GM23338 (cell line): ENCODE measurements around the gene LCN6. TPM values are rescaled to one million over a fixed set of nuclear protein-coding genes. Genes with fewer than 3 reads are reported as not detected.

Source experiments
- ATAC-seq: fragments of 200-7000 bp; cut with Tn5 transposase; 3 replicates; pipeline ENCODE4 v1.9.1; 2020
- DNase-seq: peaks from one replicate; pipeline ENCODE4 v3.0.0-alpha.2; 2015; ENCODE audit warnings: low spot score
- H2AFZ ChIP-seq: fragments of 200-600 bp; sonication (generic); 2 replicates; pipeline ENCODE4 v1.8.0; 2016; ENCODE audit warnings: antibody characterized with exemption, mild to moderate bottlenecking, moderate library complexity
- H3F3A ChIP-seq: fragments of 200-600 bp; sonication (generic); replicated peaks from 2 replicates; pipeline ENCODE4 v1.8.0; 2017; ENCODE audit warnings: antibody characterized with exemption, mixed run types, low read depth
- H3K27ac ChIP-seq: fragments of 200-600 bp; sonication (generic); 2 replicates; pipeline ENCODE4 v1.6.1; 2016; ENCODE audit warnings: low read depth
- H3K27me3 ChIP-seq: fragments of 200-600 bp; sonication (generic); 2 replicates; pipeline ENCODE4 v1.8.0; 2016; ENCODE audit warnings: mild to moderate bottlenecking, mixed run types, moderate library complexity; ENCODE audit not compliant: insufficient read depth
- H3K36me3 ChIP-seq: fragments of 200-600 bp; sonication (generic); 2 replicates; pipeline ENCODE4 v1.8.0; 2016; ENCODE audit warnings: mild to moderate bottlenecking; ENCODE audit not compliant: insufficient read depth
- H3K4me1 ChIP-seq: fragments of 200-600 bp; sonication (generic); 2 replicates; pipeline ENCODE4 v1.8.0; 2016; ENCODE audit warnings: mild to moderate bottlenecking, moderate library complexity; ENCODE audit not compliant: insufficient read depth
- H3K4me2 ChIP-seq: fragments of 200-600 bp; sonication (generic); 2 replicates; pipeline ENCODE4 v1.7.1; 2017; ENCODE audit warnings: mixed run types
- H3K4me3 ChIP-seq: fragments of 200-600 bp; sonication (generic); 2 replicates; pipeline ENCODE4 v1.6.1; 2016; ENCODE audit warnings: mixed run types
- H3K79me2 ChIP-seq: fragments of 200-600 bp; sonication (generic); replicated peaks from 2 replicates; pipeline ENCODE4 v1.8.0; 2017; ENCODE audit warnings: mild to moderate bottlenecking; ENCODE audit not compliant: insufficient read depth
- H3K9me2 ChIP-seq: fragments of 200-600 bp; sonication (generic); 2 replicates; pipeline ENCODE4 v1.8.0; 2017; ENCODE audit not compliant: insufficient read depth
- H4K20me1 ChIP-seq: fragments of 200-600 bp; sonication (generic); replicated peaks from 2 replicates; pipeline ENCODE4 v1.8.0; 2017; ENCODE audit warnings: mild to moderate bottlenecking; ENCODE audit not compliant: insufficient read depth
- H3K27ac Mint-ChIP-seq: 2 replicates; pipeline ENCODE4 v1.8.0; 2020; ENCODE audit warnings: inconsistent platforms, mild to moderate bottlenecking, moderate library complexity, mixed read lengths
- H3K27me3 Mint-ChIP-seq: 3 replicates; pipeline ENCODE4 v1.8.0; 2022; ENCODE audit warnings: low read depth, mild to moderate bottlenecking, moderate library complexity, mixed read lengths, inconsistent platforms; ENCODE audit not compliant: insufficient read depth, poor library complexity
- H3K36me3 Mint-ChIP-seq: 3 replicates; pipeline ENCODE4 v1.8.0; 2021; ENCODE audit warnings: low read depth, mild to moderate bottlenecking, inconsistent platforms, moderate library complexity, mixed read lengths
- H3K4me1 Mint-ChIP-seq: 3 replicates; pipeline ENCODE4 v1.8.0; 2020; ENCODE audit warnings: mild to moderate bottlenecking, inconsistent platforms, mixed read lengths
- H3K4me3 Mint-ChIP-seq: 3 replicates; pipeline ENCODE4 v1.8.0; 2021; ENCODE audit warnings: moderate library complexity, mild to moderate bottlenecking, inconsistent platforms, mixed read lengths
- H3K9me3 Mint-ChIP-seq: 3 replicates; pipeline ENCODE4 v1.8.0; 2020; ENCODE audit warnings: moderate library complexity, mild to moderate bottlenecking, inconsistent platforms, mixed read lengths
- CREB1 ChIP-seq: fragments of 250-450 bp; sonication (Bioruptor Pico); IDR thresholded peaks from 2 replicates; pipeline ENCODE4 v1.5.0; 2020; ENCODE audit warnings: low read depth, mild to moderate bottlenecking, moderate library complexity
- EZH2phosphoT487 ChIP-seq: fragments of 200-600 bp; sonication (generic); IDR thresholded peaks from one replicate; pipeline ENCODE4 v1.8.1; 2018; ENCODE audit warnings: antibody characterized with exemption; ENCODE audit not compliant: unreplicated experiment
- JUNB ChIP-seq: IDR thresholded peaks from one replicate; pipeline ENCODE4 v1.6.1; 2016; ENCODE audit warnings: antibody characterized with exemption; ENCODE audit not compliant: unreplicated experiment
- NANOG ChIP-seq: IDR thresholded peaks from 2 replicates; pipeline ENCODE4 v1.6.1; 2016; ENCODE audit warnings: antibody characterized with exemption, borderline replicate concordance
- POLR2AphosphoS5 ChIP-seq: IDR thresholded peaks from 2 replicates; pipeline ENCODE4 v1.6.1; 2016; ENCODE audit warnings: antibody characterized with exemption, low read depth
- STAT1 ChIP-seq: IDR thresholded peaks from one replicate; pipeline ENCODE4 v1.6.1; 2016; ENCODE audit warnings: antibody characterized with exemption; ENCODE audit not compliant: unreplicated experiment
- ZNF114 ChIP-seq: fragments of 250-450 bp; sonication (Bioruptor Pico); IDR thresholded peaks from 2 replicates; pipeline ENCODE4 v1.5.0; 2020; ENCODE audit warnings: mild to moderate bottlenecking, moderate library complexity
- ZNF462 ChIP-seq: fragments of 250-450 bp; sonication (Bioruptor Pico); IDR thresholded peaks from 2 replicates; pipeline ENCODE4 v1.5.0; 2020; ENCODE audit warnings: mild to moderate bottlenecking, moderate library complexity
- polyA plus RNA-seq: library from polyadenylated mRNA; unstranded; fragments of >200 nt; fragmentation: Nextera tagmentation; extraction: Ambion mirVana; gene quantifications from 2 replicates; pipeline ENCODE4 v1.2.1, GENCODE V29; 2016
- total RNA-seq: library from RNA; depleted of rRNA; stranded (reverse); fragments of >200 nt; shearing (Covaris generic); gene quantifications from 2 replicates; pipeline ENCODE4 v1.2.3, GENCODE V29; 2014
- TF ChIP-seq, protein P1 (sequence below): IDR thresholded peaks from one replicate; pipeline ENCODE4 v1.6.1; 2018; ENCODE audit warnings: antibody characterized with exemption; ENCODE audit not compliant: unreplicated experiment
- TF ChIP-seq, protein P2 (sequence below): IDR thresholded peaks from 2 replicates; pipeline ENCODE4 v1.6.1; 2016; ENCODE audit warnings: antibody characterized with exemption
- TF ChIP-seq, protein P3 (sequence below), 2 experiments: fragments of 200-600 bp in 1 of 2; sonication (generic) in 1 of 2; conservative IDR thresholded peaks; 2 replicates each; pipeline versions ENCODE4 v1.5.1 to v1.6.1; 2016 to 2017; ENCODE audit warnings: antibody characterized with exemption in 2 of 2, low read depth in 2 of 2, mild to moderate bottlenecking in 2 of 2, moderate library complexity in 1 of 2

LCN6 gene
- total and polyA plus RNA-seq, 2 experiments from 2014 or later: not detected

GRCh38 chr9:136777359-136777758 lies 29.0 kb upstream of the LCN6 start (continued):
- TF ChIP-seq, protein P1, sequence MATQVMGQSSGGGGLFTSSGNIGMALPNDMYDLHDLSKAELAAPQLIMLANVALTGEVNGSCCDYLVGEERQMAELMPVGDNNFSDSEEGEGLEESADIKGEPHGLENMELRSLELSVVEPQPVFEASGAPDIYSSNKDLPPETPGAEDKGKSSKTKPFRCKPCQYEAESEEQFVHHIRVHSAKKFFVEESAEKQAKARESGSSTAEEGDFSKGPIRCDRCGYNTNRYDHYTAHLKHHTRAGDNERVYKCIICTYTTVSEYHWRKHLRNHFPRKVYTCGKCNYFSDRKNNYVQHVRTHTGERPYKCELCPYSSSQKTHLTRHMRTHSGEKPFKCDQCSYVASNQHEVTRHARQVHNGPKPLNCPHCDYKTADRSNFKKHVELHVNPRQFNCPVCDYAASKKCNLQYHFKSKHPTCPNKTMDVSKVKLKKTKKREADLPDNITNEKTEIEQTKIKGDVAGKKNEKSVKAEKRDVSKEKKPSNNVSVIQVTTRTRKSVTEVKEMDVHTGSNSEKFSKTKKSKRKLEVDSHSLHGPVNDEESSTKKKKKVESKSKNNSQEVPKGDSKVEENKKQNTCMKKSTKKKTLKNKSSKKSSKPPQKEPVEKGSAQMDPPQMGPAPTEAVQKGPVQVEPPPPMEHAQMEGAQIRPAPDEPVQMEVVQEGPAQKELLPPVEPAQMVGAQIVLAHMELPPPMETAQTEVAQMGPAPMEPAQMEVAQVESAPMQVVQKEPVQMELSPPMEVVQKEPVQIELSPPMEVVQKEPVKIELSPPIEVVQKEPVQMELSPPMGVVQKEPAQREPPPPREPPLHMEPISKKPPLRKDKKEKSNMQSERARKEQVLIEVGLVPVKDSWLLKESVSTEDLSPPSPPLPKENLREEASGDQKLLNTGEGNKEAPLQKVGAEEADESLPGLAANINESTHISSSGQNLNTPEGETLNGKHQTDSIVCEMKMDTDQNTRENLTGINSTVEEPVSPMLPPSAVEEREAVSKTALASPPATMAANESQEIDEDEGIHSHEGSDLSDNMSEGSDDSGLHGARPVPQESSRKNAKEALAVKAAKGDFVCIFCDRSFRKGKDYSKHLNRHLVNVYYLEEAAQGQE: no peak
- TF ChIP-seq CREB1 (CRISPR knock-in tag) (no peak), JUNB (no peak), POLR2AphosphoS5 (no peak)
- TF ChIP-seq, protein P2, sequence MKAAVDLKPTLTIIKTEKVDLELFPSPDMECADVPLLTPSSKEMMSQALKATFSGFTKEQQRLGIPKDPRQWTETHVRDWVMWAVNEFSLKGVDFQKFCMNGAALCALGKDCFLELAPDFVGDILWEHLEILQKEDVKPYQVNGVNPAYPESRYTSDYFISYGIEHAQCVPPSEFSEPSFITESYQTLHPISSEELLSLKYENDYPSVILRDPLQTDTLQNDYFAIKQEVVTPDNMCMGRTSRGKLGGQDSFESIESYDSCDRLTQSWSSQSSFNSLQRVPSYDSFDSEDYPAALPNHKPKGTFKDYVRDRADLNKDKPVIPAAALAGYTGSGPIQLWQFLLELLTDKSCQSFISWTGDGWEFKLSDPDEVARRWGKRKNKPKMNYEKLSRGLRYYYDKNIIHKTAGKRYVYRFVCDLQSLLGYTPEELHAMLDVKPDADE: no peak

- peaks cover 4% of the 10 kb centered on the region for H3K4me1 Mint-ChIP-seq
- Histone ChIP-seq H3F3A (no peaks in the 10 kb centered on the region), H4K20me1 (no peaks in the 10 kb centered on the region), H3K27me3 (no peaks in the 10 kb centered on the region), H3K4me2 (no peak overlapping the region), H3K36me3 (no peaks in the 10 kb centered on the region; the same call in 1 of the 2 replicates), H3K9me2 (0 out of 2 replicates have a peak, but pooled peaks cover 4% of the 10 kb centered on the region), H3K4me3 (no peak overlapping the region), H2AFZ (no peak overlapping the region), H3K4me1 (no peaks in the 10 kb centered on the region), H3K79me2 (no peaks in the 10 kb centered on the region), H3K27ac (no peak overlapping the region)
- H3K9me3 Mint-ChIP-seq: peaks cover 27% of the 10 kb centered on the region
- no peak for DNase-seq
- H3K27ac Mint-ChIP-seq: no peak overlapping the region
- ATAC-seq: no peak
- H3K27me3 Mint-ChIP-seq: peaks cover 26% of the 10 kb centered on the region
- no peak overlapping the region for H3K4me3 Mint-ChIP-seq
- H3K36me3 Mint-ChIP-seq: peaks cover 19% of the 10 kb centered on the region
- TF ChIP-seq STAT1 (no peak), ZNF114 (CRISPR knock-in tag) (no peak), POLR2AphosphoS5 (no peak), NANOG (no peak), JUNB (no peak), ZNF462 (no peak), EZH2phosphoT487 (no peak), CREB1 (CRISPR knock-in tag) (no peak)
- TF ChIP-seq, protein P2: no peak
- TF ChIP-seq, protein P3, sequence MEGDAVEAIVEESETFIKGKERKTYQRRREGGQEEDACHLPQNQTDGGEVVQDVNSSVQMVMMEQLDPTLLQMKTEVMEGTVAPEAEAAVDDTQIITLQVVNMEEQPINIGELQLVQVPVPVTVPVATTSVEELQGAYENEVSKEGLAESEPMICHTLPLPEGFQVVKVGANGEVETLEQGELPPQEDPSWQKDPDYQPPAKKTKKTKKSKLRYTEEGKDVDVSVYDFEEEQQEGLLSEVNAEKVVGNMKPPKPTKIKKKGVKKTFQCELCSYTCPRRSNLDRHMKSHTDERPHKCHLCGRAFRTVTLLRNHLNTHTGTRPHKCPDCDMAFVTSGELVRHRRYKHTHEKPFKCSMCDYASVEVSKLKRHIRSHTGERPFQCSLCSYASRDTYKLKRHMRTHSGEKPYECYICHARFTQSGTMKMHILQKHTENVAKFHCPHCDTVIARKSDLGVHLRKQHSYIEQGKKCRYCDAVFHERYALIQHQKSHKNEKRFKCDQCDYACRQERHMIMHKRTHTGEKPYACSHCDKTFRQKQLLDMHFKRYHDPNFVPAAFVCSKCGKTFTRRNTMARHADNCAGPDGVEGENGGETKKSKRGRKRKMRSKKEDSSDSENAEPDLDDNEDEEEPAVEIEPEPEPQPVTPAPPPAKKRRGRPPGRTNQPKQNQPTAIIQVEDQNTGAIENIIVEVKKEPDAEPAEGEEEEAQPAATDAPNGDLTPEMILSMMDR (conservative IDR thresholded peaks at IDR 0.05; ENCODE audit: low read depth in 2 of 2): no peak
Measured at GRCh38 chr9:136776947-136777346, 28.6 kb upstream of the LCN6 start.
